Activated CD4-positive, alpha-beta T cell treated with anti-CD3 and anti-CD28 coated beads, Interleukin-2, amount 50 U/mL, for 48 hours (primary cell): ENCODE data around the gene FAM72C.
"Not testable (repeated sequence)": the region's sequence is repeated elsewhere in the genome, so short reads cannot be mapped to it uniquely, and the experiment has no call there.

Experiments used
- DNase-seq, 2 experiments: peaks; one replicate each; pipeline ENCODE4 v3.0.0-alpha.2; 2020

FAM72C gene

DNA sequence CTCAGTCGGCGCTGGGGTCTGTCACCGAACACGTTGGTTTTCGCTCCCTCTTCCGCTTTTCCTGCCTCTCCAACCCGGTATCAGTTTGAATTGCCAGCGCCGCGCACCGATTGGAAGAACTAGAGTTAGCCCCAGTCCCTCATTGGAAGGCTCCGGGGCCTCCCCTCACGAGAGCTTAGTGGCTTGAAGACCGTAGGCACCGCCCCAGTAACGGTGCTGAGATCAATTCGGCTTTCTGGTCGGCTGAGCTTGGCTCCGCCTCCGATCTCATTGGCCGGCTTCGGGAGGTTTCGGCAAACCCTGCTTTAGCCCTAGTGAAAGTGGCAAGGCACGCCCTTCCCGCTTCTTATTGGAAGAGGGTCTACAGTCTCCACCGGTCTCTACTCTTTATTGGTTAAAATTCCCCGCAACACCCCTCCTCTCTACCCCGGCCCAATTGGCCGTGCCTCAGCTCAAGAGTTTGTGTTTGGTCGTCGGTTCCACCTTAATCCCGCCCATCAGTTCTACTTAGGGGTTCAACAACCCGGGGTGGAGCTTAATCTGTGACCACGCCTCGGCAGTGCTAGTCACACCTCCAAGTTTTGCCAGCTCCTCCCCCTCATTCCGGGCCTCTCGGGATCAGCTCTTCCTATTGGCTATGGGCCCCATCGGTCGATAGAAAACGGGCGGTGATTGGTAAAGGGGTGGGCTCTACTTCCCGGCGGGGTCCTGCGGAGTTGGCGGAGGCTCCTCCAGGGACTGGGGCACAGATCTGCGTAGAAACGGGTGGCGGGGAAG, at the start of gene FAM72C:
FAM72C (minus strand) TSS at position 63 of the 777 bp plus-strand sequence. CDS start 845 bp downstream, outside the sequence.
- DNase-seq: not testable (repeated sequence)

- DNase-seq: not testable (repeated sequence)
Observed at GRCh38 chr1:144020001-144020738, 48.4 kb upstream of the FAM72C start.

DNA sequence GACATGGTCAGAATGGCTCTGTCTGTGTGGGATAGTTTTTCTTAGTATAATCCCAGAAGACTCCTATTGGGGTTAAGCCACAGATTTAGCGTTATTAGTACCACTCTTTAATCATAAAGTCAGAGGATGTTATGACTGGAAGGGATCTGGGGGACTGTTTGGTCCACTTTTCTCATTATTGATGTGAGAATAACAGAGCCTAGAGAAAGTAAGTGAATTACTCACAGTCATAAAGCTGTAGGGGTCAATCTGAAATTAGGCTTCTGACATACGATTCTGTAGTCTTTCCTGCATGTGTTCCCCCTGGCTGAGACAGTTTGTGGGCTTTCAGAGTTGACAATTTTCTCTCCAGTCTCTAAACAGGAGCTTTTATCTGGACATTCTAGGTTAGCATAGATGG, 47.3 kb upstream of the FAM72C start:
- not testable (repeated sequence) for DNase-seq

DNA sequence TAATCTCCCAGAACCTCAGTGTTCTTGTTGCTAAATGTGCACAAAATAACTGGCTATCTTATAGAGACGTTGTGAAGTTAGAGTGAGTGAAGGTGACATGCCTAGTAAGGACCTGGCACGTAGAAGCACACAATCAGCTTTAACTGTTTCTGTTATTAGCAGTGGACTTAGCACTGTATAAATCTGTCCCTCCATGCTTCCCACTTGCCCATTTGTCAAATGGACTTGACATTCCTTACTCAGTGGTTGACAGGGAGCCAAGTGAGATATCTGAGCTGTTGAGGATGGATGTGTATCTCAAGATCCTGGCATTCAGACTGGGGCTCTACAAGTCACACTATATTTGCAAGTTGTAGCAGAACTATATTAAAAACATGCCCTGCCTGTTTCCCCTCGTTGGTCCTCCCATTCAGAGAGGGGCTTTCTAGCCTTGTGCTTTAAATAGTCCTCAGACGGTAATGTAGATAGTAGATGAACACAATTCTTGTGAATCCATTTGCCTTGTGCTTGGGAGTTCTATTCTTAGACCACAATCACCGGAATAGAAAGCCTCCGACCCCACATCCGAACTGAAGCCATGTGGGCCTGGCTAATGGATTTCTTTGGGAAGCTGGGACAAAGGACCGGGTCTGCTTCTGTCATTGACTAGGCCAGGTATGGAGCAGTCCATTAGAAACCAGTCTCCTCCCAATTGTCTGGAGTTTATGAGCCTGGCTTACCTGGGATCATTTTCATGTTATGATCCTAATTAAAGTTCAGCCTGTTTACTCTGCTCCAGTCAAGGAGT, 43.6 kb upstream of the FAM72C start:
- DNase-seq: not testable (repeated sequence)

GRCh38 chr1:144014528-144014927, 42.7 kb upstream of the FAM72C start:
- not testable (repeated sequence) for DNase-seq

DNA sequence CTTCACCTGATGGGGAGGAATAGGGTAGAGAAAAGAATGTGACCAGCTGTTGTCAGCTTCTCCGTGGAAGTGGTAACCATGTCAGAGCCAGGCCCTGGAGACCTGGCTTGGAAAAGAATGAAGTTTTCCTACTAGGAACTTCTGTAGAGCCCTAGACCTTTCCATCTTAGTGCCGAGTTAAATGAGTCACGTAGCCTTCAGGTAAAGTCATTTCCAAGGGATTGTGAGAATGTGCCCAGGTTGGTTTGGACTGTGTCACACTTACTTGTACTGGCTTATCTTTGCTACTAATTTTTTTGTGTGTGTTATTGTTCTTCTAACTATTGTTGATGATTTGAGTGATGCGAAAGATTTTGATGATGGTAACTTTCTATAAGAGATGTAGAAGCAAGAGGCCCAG, 42.3 kb upstream of the FAM72C start:
- not testable (repeated sequence) for DNase-seq

DNA sequence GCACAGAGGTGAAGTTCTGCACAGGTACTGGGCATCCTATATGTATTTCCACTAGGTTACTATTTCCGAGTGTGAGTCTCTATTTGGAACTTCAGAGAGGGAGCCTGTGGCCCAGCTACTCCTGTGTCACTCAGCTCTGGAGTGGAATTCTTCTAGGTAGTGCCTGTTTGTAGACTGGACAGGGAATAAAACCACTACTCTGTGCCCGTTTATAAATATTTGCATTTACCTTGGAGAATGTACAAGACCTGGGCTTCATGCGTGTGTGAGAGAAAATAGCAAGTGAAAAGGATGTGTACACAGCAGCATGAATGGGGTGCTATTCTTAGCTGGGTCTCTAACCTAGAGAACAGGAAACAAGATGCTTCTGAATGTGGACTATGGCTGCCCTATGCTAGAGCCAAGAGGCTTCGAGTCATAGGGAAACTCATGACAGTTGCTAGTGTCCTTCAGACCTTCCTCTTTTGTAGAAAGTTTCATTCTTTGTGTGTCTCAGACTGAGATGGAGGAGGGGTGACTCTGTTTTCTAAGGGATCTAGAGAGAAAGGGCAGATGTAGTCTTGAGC, 40.5 kb upstream of the FAM72C start:
- not testable (repeated sequence) for DNase-seq

DNA sequence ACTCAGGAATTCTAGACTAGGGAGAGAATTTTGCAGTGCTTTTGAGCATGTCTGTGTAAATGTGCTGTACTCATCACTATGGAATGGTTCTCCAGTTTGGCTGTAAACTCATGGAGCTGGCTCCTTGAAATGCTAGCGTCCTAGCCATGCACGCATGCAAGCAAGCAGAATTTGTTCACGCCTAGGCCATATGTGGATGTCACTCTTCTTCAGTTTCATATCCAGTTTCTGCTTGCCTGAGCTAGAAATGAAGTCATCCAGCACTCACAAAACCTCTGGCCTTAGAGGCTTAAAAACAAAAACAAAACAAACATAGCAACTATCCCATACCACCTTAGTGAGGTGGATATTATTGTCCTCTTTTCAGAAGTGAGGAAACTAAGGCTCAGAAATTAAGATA, 37.6 kb upstream of the FAM72C start:
- DNase-seq: not testable (repeated sequence)

- DNase-seq: not testable (repeated sequence)
Observed at GRCh38 chr1:144004259-144004658, 32.5 kb upstream of the FAM72C start.

DNA sequence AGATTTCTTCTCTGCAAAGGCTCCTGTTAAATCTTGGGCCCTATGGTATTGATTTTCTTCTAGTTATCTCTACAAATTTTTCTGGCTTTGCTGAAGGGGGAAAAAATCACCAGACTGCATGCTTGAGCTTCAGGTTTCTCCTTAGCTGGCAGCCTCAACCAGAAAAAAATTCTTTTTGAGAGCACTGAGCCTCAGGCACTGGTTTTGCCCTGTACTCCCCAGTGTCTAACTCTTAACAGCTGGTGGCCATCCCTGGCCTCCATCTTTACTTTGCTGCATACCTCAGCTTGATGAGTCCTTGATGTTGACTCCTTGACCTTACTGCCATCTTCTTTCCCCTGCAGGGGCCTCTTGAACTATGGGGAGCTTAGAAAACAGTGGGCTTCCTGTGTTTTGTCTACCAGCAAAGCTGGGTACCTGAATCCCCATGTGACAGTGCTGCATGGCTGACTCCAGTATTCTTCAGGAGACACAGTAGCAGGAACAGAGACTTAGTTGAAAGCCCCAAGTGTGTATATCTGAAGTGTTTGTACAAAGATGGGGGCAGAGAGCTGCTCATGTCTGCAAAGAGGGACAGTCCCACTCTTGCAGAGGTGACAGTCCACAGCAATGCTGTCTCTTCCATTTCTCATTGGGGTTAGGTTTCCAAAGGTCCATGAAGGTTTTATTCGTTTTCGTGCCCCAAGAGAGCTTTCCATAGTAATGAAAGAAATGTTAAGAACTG, 31.7 kb upstream of the FAM72C start:
- DNase-seq: not testable (repeated sequence)

DNA sequence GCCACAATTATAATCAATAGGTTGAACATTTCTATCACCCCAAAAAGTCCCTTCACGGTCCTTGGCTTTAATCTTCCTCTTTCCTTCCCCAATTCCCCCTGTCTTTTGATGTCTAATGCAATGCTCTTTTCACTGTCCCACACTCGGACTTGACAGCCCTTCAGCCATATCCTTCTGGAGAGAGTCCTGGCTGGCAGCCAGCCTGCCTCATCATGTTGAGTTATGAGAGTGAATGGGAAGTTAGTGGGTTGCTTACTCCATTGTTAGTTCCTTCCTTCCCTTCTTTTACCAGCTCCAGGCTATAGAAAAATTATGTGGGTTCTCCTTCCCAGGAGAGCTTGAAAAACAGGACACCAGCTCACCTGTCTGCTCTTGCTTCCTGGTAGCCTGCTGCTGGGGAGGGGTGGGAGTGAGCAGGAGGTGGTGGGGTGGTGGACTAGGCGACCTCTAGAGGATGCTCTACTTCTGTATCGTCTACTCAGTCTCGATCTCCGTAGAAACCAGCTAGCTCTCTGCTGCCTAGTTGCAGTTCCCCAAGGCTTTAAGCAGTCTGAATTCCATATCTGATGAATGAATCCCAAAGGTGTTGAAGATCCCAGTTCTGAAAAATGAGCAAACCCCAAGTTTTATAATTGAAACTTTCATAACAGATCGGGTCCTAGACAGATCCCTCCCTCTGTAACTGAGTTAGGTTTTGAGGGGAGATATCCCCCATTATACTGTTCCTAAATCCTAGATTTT, 30.5 kb upstream of the FAM72C start:
- not testable (repeated sequence) for DNase-seq

DNA sequence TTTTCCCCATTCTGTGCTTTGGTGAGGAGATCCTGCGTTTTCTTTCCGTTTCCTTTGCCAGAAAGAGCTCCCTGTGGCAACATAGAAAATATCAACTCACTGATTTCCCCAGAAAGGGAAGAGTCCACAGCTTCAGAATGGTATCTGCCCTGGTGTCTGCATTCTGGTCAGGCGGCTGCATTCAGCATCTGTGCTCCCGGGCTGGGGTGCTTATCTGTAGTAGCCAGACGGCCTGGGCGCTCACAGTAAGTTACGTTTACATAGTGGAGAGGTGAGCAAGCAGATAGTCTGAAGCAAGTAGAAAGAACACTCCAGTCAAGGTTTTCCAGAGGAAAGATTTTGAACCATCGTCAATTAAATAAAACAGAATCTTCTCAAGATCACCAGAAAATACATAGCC, 29.3 kb upstream of the FAM72C start:
- DNase-seq: not testable (repeated sequence)

GRCh38 chr1:143996020-143996419, 24.2 kb upstream of the FAM72C start:
- not testable (repeated sequence) for DNase-seq

- not testable (repeated sequence) for DNase-seq
Observed at GRCh38 chr1:143993301-143993907, 21.6 kb upstream of the FAM72C start.

GRCh38 chr1:143990699-143991098, 18.9 kb upstream of the FAM72C start:
- not testable (repeated sequence) for DNase-seq

- not testable (repeated sequence) for DNase-seq
Observed at GRCh38 chr1:143989719-143990118, 17.9 kb upstream of the FAM72C start.

GRCh38 chr1:143989427-143989712, 17.6 kb upstream of the FAM72C start:
- not testable (repeated sequence) for DNase-seq

- not testable (repeated sequence) for DNase-seq
Observed at GRCh38 chr1:143988602-143989426, 17.0 kb upstream of the FAM72C start.

- DNase-seq: not testable (repeated sequence)
Observed at GRCh38 chr1:143987868-143988267, 16.1 kb upstream of the FAM72C start.
